ENCODE data around the gene ANKRD33B. TPM values are rescaled to one million over a fixed set of nuclear protein-coding genes. Genes with fewer than 3 reads are reported as not detected.
"Not testable (repeated sequence)": the region's sequence is repeated elsewhere in the genome, so short reads cannot be mapped to it uniquely, and the experiment has no call there.

ANKRD33B gene
- total RNA-seq (2022) (22.8 and 25.3 TPM in 2 replicates), Bru-seq, nascent RNA (percentile 62 among the genes with signal in this experiment), BruChase-seq, experiment 1, labeled RNA remaining after a 2-hour chase (percentile 72 among the genes with signal in this experiment), BruChase-seq, experiment 2, labeled RNA remaining after a 6-hour chase (percentile 76 among the genes with signal in this experiment)
- long read RNA-seq, full-length matches to known transcripts = 1 of 18 reads
- long read RNA-seq, partial matches to known transcripts = 3 of 18 reads
- long read RNA-seq, other reads (novel, unspliced or antisense) = 14 of 18 reads

DNA sequence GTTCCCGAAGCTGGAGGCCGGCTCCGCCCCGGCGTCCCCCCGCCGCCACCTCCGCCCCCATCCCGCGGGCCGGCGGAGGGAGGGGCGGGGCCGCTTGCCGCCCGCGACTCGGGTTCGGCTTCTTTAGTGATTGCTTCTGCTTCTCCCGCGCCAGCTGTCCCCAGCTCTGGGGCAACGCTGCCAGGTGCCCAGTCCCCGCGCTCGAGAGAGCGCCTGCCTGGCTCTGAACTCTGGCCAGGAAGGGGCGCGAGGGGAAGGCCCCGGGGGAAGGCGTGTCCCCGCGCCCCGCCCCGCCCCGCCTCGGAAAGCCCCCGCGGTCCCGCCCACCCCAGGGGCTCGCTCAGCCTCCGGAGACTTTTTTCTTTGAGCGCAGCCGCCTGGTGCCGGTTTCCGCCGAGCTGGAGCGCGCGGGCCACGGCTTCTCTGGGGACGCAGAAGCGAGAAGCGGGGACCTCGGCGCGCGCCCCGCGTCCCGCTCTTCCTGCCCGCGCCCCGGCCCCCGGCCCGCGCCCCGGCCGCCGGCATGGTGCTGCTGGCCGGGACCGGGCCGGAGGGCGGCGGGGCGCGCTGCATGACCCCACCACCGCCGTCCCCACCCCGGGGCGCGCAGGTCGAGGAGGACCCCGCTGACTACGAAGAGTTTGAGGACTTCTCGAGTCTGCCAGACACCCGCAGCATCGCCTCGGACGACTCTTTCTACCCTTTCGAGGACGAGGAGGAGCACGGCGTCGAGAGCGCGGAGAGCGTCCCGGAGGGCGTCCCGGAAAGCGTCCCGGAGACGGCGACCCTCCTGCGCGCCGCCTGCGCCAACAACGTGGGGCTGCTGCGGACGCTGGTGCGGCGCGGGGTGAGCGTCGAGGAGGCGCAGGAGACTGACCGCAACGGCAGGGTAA lies at the start of gene ANKRD33B:
Gene ANKRD33B (plus strand): TSS at position 126 of the 893 bp plus-strand sequence. CDS start 398 bp downstream, at position 524.
- Mint-ChIP-seq H3K36me3 (ENCODE audit: insufficient read depth, unreplicated experiment) (peaks cover 10% of the 10 kb centered on the region), H3K27ac (ENCODE audit: unreplicated experiment) (peak within 1 kb of the TSS; percentile 10), H3K4me1 (ENCODE audit: low read depth, unreplicated experiment) (peaks cover 27% of the 10 kb centered on the region), H3K27me3 (ENCODE audit: insufficient read depth, unreplicated experiment) (no peaks in the 10 kb centered on the region), H3K4me3 (ENCODE audit: unreplicated experiment) (peak within 1 kb of the TSS; percentile 90), H3K9me3 (ENCODE audit: unreplicated experiment) (no peaks in the 10 kb centered on the region)
- TF ChIP-seq, protein P1, sequence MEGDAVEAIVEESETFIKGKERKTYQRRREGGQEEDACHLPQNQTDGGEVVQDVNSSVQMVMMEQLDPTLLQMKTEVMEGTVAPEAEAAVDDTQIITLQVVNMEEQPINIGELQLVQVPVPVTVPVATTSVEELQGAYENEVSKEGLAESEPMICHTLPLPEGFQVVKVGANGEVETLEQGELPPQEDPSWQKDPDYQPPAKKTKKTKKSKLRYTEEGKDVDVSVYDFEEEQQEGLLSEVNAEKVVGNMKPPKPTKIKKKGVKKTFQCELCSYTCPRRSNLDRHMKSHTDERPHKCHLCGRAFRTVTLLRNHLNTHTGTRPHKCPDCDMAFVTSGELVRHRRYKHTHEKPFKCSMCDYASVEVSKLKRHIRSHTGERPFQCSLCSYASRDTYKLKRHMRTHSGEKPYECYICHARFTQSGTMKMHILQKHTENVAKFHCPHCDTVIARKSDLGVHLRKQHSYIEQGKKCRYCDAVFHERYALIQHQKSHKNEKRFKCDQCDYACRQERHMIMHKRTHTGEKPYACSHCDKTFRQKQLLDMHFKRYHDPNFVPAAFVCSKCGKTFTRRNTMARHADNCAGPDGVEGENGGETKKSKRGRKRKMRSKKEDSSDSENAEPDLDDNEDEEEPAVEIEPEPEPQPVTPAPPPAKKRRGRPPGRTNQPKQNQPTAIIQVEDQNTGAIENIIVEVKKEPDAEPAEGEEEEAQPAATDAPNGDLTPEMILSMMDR (IDR thresholded peaks at IDR 0.05; ENCODE audit: insufficient read depth in 1 of 2, low read depth in 1 of 2, low read length in 1 of 2, severe bottlenecking in 1 of 2, unreplicated experiment in 1 of 2) = no peak
- no peaks in the 10 kb centered on the region for H3K36me3 ChIP-seq (ENCODE audit: control insufficient read depth, insufficient read depth, low read length)
- H3K9me3 ChIP-seq = no peaks in the 10 kb centered on the region
- peak; percentile 82 to 86 for DNase-seq
- peaks cover 50% of the 10 kb centered on the region for H3K4me1 ChIP-seq
- no TSS peak for BruUV-seq (replicated peaks)
- no peaks in the 10 kb centered on the region for H3K27me3 ChIP-seq (replicated peaks; ENCODE audit: control insufficient read depth, insufficient read depth, low read length)
- ChIA-PET CTCF (interaction anchor here (0.7 to 1.2 kb wide), 2 partner anchors 11 to 63 kb away, joined by 5 read pairs; no protein-coding TSS in a partner anchor), POLR2A (interaction anchor here (0.7 to 1.2 kb wide), 4 partner anchors 13 to 110 kb away, joined by 3 to 14 read pairs (median 8); no protein-coding TSS in a partner anchor)
- peak within 1 kb of the TSS; percentile 77 for H3K4me3 ChIP-seq (ENCODE audit: low read depth, low read length)
- intact Hi-C loops (cut with micrococcal nuclease; ENCODE audit: unreplicated experiment) = loop anchor here (1.0 kb wide), 1 partner anchor 83 kb away; no protein-coding TSS in a partner anchor

DNA sequence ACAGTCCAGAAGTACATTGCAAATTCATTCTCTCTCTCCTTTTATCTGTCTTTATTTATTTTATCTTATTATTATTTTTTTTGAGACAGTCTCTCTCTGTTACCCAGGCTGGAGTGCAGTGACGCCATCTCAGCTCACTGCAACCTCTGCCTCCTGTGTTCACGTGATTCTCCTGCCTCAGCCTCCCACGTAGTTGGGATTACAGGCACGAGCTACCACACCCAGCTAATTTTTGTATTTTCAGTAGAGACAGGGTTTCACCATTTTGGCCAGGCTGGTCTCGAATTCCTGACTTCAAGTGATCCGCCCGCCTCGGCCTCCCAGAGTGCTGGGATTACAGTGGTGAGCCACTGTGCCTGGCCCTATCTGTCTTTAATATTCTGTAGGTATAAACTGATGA lies 49.3 kb upstream of the ANKRD33B start:
- H3K9me3 Mint-ChIP-seq (ENCODE audit: unreplicated experiment); H3K27me3 ChIP-seq (replicated peaks; ENCODE audit: control insufficient read depth, insufficient read depth, low read length); H3K4me3 Mint-ChIP-seq (ENCODE audit: unreplicated experiment); H3K36me3 ChIP-seq (ENCODE audit: control insufficient read depth, insufficient read depth, low read length); H3K27me3 Mint-ChIP-seq (ENCODE audit: insufficient read depth, unreplicated experiment); intact Hi-C loops (cut with micrococcal nuclease; ENCODE audit: unreplicated experiment); BruUV-seq (replicated peaks); H3K4me3 ChIP-seq (ENCODE audit: low read depth, low read length); POLR2A ChIA-PET; H3K36me3 Mint-ChIP-seq (ENCODE audit: insufficient read depth, unreplicated experiment); H3K9me3 ChIP-seq; H3K27ac Mint-ChIP-seq (ENCODE audit: unreplicated experiment); DNase-seq: not testable (repeated sequence)
- H3K4me1 ChIP-seq = peaks cover 11% of the 10 kb centered on the region
- H3K4me1 Mint-ChIP-seq (ENCODE audit: low read depth, unreplicated experiment) = peaks cover 12% of the 10 kb centered on the region
- CTCF ChIA-PET = interaction anchor here (0.6 kb wide), 2 partner anchors 50 to 145 kb away, joined by 3 to 4 read pairs; no protein-coding TSS in a partner anchor

DNA sequence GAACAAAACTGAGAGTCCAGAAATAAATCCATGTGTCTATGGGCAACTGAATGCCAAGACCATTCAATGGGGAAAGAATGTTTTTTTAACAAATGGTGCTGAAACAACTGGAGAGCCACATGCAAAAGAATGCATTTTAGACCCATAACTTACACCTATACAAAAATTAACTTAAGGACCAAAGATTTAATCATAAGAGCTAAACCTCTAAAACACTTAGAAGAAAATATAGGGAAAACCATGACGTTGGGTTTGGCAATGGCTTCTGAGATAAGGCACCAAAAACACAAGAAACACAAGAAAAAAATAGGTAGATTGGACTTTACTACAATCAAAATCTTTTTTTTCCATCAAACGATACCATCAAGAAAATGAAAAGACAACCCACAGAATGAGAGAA lies 48.4 kb upstream of the ANKRD33B start:
- H3K4me3 ChIP-seq (ENCODE audit: low read depth, low read length) = no peak overlapping the region
- peaks cover 11% of the 10 kb centered on the region for H3K4me1 ChIP-seq
- TF ChIP-seq, protein P1 (IDR thresholded peaks at IDR 0.05; ENCODE audit: insufficient read depth in 1 of 2, low read depth in 1 of 2, low read length in 1 of 2, severe bottlenecking in 1 of 2, unreplicated experiment in 1 of 2) = no peak
- BruUV-seq (replicated peaks) = no TSS peak
- intact Hi-C loops (cut with micrococcal nuclease; ENCODE audit: unreplicated experiment) = no loop called here
- Mint-ChIP-seq H3K9me3 (ENCODE audit: unreplicated experiment) (no peaks in the 10 kb centered on the region), H3K4me1 (ENCODE audit: low read depth, unreplicated experiment) (peaks cover 7% of the 10 kb centered on the region), H3K36me3 (ENCODE audit: insufficient read depth, unreplicated experiment) (no peaks in the 10 kb centered on the region), H3K27ac (ENCODE audit: unreplicated experiment) (no peak overlapping the region), H3K27me3 (ENCODE audit: insufficient read depth, unreplicated experiment) (no peaks in the 10 kb centered on the region), H3K4me3 (ENCODE audit: unreplicated experiment) (no peak overlapping the region)
- DNase-seq = no peak
- no peaks in the 10 kb centered on the region for H3K9me3 ChIP-seq
- no peaks in the 10 kb centered on the region for H3K27me3 ChIP-seq (replicated peaks; ENCODE audit: control insufficient read depth, insufficient read depth, low read length)
- no peaks in the 10 kb centered on the region for H3K36me3 ChIP-seq (ENCODE audit: control insufficient read depth, insufficient read depth, low read length)
- ChIA-PET CTCF (no interaction called here), POLR2A (no interaction called here)
